H1 (cell line): Measurements from ENCODE around the gene MMAB. TPM values are rescaled to one million over a fixed set of nuclear protein-coding genes. Genes with fewer than 3 reads are reported as not detected.

Experiments used
- CTCF ChIA-PET: fragments of 300-600 bp; sonication (Branson Sonifier 250); formaldehyde crosslinking; loops from one replicate; lab custom pipeline; 2021; ENCODE audit not compliant: partially characterized antibody; lab: Charles Lee
- POLR2A ChIA-PET: fragments of 300-600 bp; sonication (Branson Sonifier 250); formaldehyde crosslinking; loops from one replicate; lab custom pipeline; 2021; ENCODE audit warnings: inconsistent platforms; ENCODE audit not compliant: partially characterized antibody; lab: Charles Lee
- DNase-seq, 2 experiments: peaks; one replicate each; pipeline versions ENCODE4 v3.0.0 to v3.0.0-alpha.2; 2010 to 2022; ENCODE audit warnings: low spot score in 2 of 2, low read depth in 1 of 2, mixed read lengths in 1 of 2
- FAIRE-seq: peaks from 2 replicates; lab custom pipeline; 2011; peaks lifted over from hg19 to GRCh38; lab: Jason Lieb, UNC
- H2AFZ ChIP-seq: 2 replicates; pipeline ENCODE4 v1.8.1; 2012; ENCODE audit warnings: low read length, inconsistent platforms
- H2AK5ac ChIP-seq: 2 replicates; pipeline ENCODE4 v1.6.1; 2013; ENCODE audit warnings: low read depth, low read length
- H2BK120ac ChIP-seq: replicated peaks from 2 replicates; pipeline ENCODE3; 2013; ENCODE audit warnings: low read depth, low read length, inconsistent platforms
- H2BK12ac ChIP-seq: 2 replicates; pipeline ENCODE4 v1.6.1; 2013; ENCODE audit warnings: low read depth, low read length
- H2BK15ac ChIP-seq: 2 replicates; pipeline ENCODE4 v1.6.1; 2013; ENCODE audit warnings: low read length
- H2BK20ac ChIP-seq: 2 replicates; pipeline ENCODE4 v1.6.1; 2013; ENCODE audit warnings: low read length
- H2BK5ac ChIP-seq: 2 replicates; pipeline ENCODE4 v1.6.1; 2013; ENCODE audit warnings: low read depth, low read length
- H3K14ac ChIP-seq: 2 replicates; pipeline ENCODE4 v1.6.1; 2013; ENCODE audit warnings: inconsistent platforms; ENCODE audit not compliant: insufficient read length
- H3K18ac ChIP-seq: 2 replicates; pipeline ENCODE4 v1.6.1; 2013; ENCODE audit warnings: low read length; ENCODE audit errors: extremely low read depth
- H3K23ac ChIP-seq: 2 replicates; pipeline ENCODE4 v1.6.1; 2013; ENCODE audit warnings: inconsistent platforms; ENCODE audit not compliant: insufficient read length
- H3K23me2 ChIP-seq: 2 replicates; pipeline ENCODE4 v1.6.1; 2013; ENCODE audit warnings: low read depth, low read length
- H3K27ac ChIP-seq: 2 replicates; pipeline ENCODE4 v1.6.1; 2011; ENCODE audit warnings: low read depth, low read length, inconsistent platforms
- H3K27me3 ChIP-seq, 4 experiments: replicated peaks in 1 of 4; 1 replicate in 1 of 4; 2 replicates in 3 of 4; pipeline versions ENCODE4 v1.6.1 to v1.8.1; 2011 to 2013; ENCODE audit warnings: low read length in 3 of 4, mild to moderate bottlenecking in 3 of 4, inconsistent platforms in 2 of 4, mixed read lengths in 2 of 4, moderate library complexity in 1 of 4; ENCODE audit not compliant: control insufficient read depth in 3 of 4, insufficient read depth in 3 of 4; ENCODE audit errors: extremely low read depth in 1 of 4
- H3K36me3 ChIP-seq, 4 experiments: 2 replicates each; pipeline versions ENCODE4 v1.6.1 to v1.8.1; 2011 to 2013; ENCODE audit warnings: mild to moderate bottlenecking in 4 of 4, low read length in 3 of 4, moderate library complexity in 2 of 4, control low read depth in 1 of 4, inconsistent platforms in 1 of 4; ENCODE audit not compliant: insufficient read depth in 4 of 4, control insufficient read depth in 2 of 4
- H3K4ac ChIP-seq: replicated peaks from 2 replicates; pipeline ENCODE3; 2013; ENCODE audit warnings: low read length, low read depth, mixed read lengths, inconsistent platforms; ENCODE audit not compliant: insufficient read length
- H3K4me1 ChIP-seq, 4 experiments: replicated peaks in 1 of 4; 1 replicate in 1 of 4; 2 replicates in 3 of 4; pipeline versions ENCODE4 v1.6.1 to v1.8.1; 2011 to 2013; ENCODE audit warnings: low read length in 3 of 4, inconsistent platforms in 2 of 4, mixed read lengths in 1 of 4; ENCODE audit not compliant: insufficient read depth in 4 of 4, control insufficient read depth in 3 of 4
- H3K4me2 ChIP-seq, 2 experiments: 2 replicates each; pipeline versions ENCODE4 v1.6.1 to v1.8.1; 2011 to 2013; ENCODE audit warnings: low read depth in 2 of 2, low read length in 2 of 2, control low read depth in 1 of 2, inconsistent platforms in 1 of 2, mild to moderate bottlenecking in 1 of 2; ENCODE audit not compliant: insufficient read depth in 1 of 2
- H3K4me3 ChIP-seq, 4 experiments: fragments of 200-600, 300-600 bp in 1 of 4; sonication (generic), shearing (Covaris generic), sonication (Bioruptor Twin) in 1 of 4; 2 replicates each; pipeline versions ENCODE4 v1.5.1 to v1.8.1; 2011 to 2016; ENCODE audit warnings: low read length in 4 of 4, low read depth in 3 of 4, control low read depth in 2 of 4, inconsistent platforms in 2 of 4, mild to moderate bottlenecking in 2 of 4, mixed read lengths in 1 of 4, moderate library complexity in 1 of 4; ENCODE audit not compliant: insufficient read depth in 2 of 4; ENCODE audit errors: extremely low read depth in 1 of 4
- H3K56ac ChIP-seq: replicated peaks from 2 replicates; pipeline ENCODE3; 2013; ENCODE audit warnings: low read depth, mild to moderate bottlenecking, mixed read lengths, low read length, inconsistent platforms; ENCODE audit not compliant: insufficient read length
- H3K79me1 ChIP-seq: 2 replicates; pipeline ENCODE4 v1.6.1; 2013; ENCODE audit warnings: low read depth, low read length, control low read depth
- H3K79me2 ChIP-seq, 2 experiments: 2 replicates each; pipeline versions ENCODE4 v1.6.1 to v1.8.1; 2012 to 2013; ENCODE audit warnings: low read length in 2 of 2, mild to moderate bottlenecking in 2 of 2, inconsistent platforms in 1 of 2; ENCODE audit not compliant: insufficient read depth in 2 of 2, control insufficient read depth in 1 of 2
- H3K9ac ChIP-seq, 4 experiments: replicated peaks in 1 of 4; 1 replicate in 1 of 4; 2 replicates in 3 of 4; pipeline versions ENCODE4 v1.6.1 to v1.8.1; 2011 to 2013; ENCODE audit warnings: low read depth in 3 of 4, low read length in 3 of 4, control low read depth in 2 of 4, mild to moderate bottlenecking in 2 of 4, moderate library complexity in 2 of 4, inconsistent platforms in 1 of 4; ENCODE audit errors: extremely low read depth in 1 of 4
- H3K9me3 ChIP-seq, 2 experiments: 2 replicates each; pipeline versions ENCODE4 v1.6.1 to v1.8.1; 2012 to 2013; ENCODE audit warnings: mild to moderate bottlenecking in 2 of 2, moderate library complexity in 2 of 2, control low read depth in 1 of 2, inconsistent platforms in 1 of 2, low read depth in 1 of 2, low read length in 1 of 2, mixed read lengths in 1 of 2; ENCODE audit not compliant: insufficient read depth in 2 of 2
- H4K20me1 ChIP-seq, 2 experiments: replicated peaks in 1 of 2; 2 replicates each; pipeline versions ENCODE3 to v1.8.1; 2011 to 2013; ENCODE audit warnings: inconsistent platforms in 2 of 2, low read length in 2 of 2, mild to moderate bottlenecking in 1 of 2; ENCODE audit not compliant: insufficient read depth in 2 of 2, control insufficient read depth in 1 of 2
- H4K5ac ChIP-seq: 2 replicates; pipeline ENCODE4 v1.6.1; 2013; ENCODE audit warnings: low read length, low read depth, mixed read lengths, inconsistent platforms; ENCODE audit not compliant: insufficient read length
- H4K8ac ChIP-seq: 2 replicates; pipeline ENCODE4 v1.8.0; 2013; ENCODE audit warnings: mild to moderate bottlenecking, moderate library complexity, low read length, inconsistent platforms; ENCODE audit not compliant: insufficient read depth; ENCODE audit errors: extremely low read depth
- H4K91ac ChIP-seq: replicated peaks from 2 replicates; pipeline ENCODE3; 2013; ENCODE audit warnings: low read length, mixed read lengths, inconsistent platforms; ENCODE audit not compliant: insufficient read length
- NANOG ChIP-seq: IDR thresholded peaks from 2 replicates; pipeline ENCODE4 v1.6.1; 2011; ENCODE audit warnings: low read length, low read depth, mild to moderate bottlenecking, inconsistent platforms; ENCODE audit not compliant: insufficient read depth, poor library complexity, severe bottlenecking
- RBBP5 ChIP-seq: IDR thresholded peaks from 2 replicates; pipeline ENCODE4 v1.7.1; 2012; ENCODE audit warnings: low read depth, mild to moderate bottlenecking, inconsistent platforms, low read length, moderate library complexity, borderline replicate concordance
- SP2 ChIP-seq: IDR thresholded peaks from 2 replicates; pipeline ENCODE4 v1.6.1; 2012; ENCODE audit warnings: mild to moderate bottlenecking, low read length, inconsistent platforms
- TCF12 ChIP-seq: IDR thresholded peaks from 2 replicates; pipeline ENCODE4 v1.6.1; 2011; ENCODE audit warnings: low read depth, mild to moderate bottlenecking, low read length
- TEAD4 ChIP-seq: IDR thresholded peaks from 2 replicates; pipeline ENCODE4 v1.6.1; 2012; ENCODE audit warnings: low read depth, low read length, inconsistent platforms, mixed read lengths
- WGBS, 2 experiments: shearing (Covaris generic) in 1 of 2; methylation state at CpG; one replicate each; pipeline versions ENCODE4 v1.1.6 to v1.1.7; 2013 to 2015; ENCODE audit warnings: low lambda C conversion rate in 2 of 2, mixed read lengths in 2 of 2, inconsistent platforms in 1 of 2, low coverage in 1 of 2, missing lambda C conversion rate in 1 of 2; ENCODE audit not compliant: insufficient replicate concordance in 2 of 2, insufficient coverage in 1 of 2, insufficient read length in 1 of 2; ENCODE audit errors: extremely low coverage in 1 of 2, missing lambda C conversion rate in 1 of 2; 5-methylcytosine and 5-hydroxymethylcytosine counted together
- polyA plus RNA-seq, 7 experiments: library from polyadenylated mRNA; depleted of rRNA in 3 of 7; stranded (reverse) in 5 of 7; unstranded in 2 of 7; fragments of >200 nt in 5 of 7; fragments of 200-250 nt in 2 of 7; gene quantifications; 1 replicate in 5 of 7; 2 replicates in 1 of 7; 4 replicates in 1 of 7; pipeline versions ENCODE4 v1.2.1 to v1.2.3, GENCODE V29; 2011 to 2013; ENCODE audit warnings: missing spikeins in 2 of 7, mixed read lengths in 2 of 7
- total RNA-seq: library from RNA; stranded (reverse); fragmentation: NEBNext Ultra II Directional; extraction: Animal tissue kit (Norgen Biotek cat#: 25700); gene quantifications from 2 replicates; pipeline ENCODE4 v1.2.1, GENCODE V29; 2021

MMAB gene
- total and polyA plus RNA-seq, 2 of the 8 experiments (the other 6 are each of a cell fraction or from before 2014, with no cell fraction given): 12.9 to 18.5 TPM

DNA sequence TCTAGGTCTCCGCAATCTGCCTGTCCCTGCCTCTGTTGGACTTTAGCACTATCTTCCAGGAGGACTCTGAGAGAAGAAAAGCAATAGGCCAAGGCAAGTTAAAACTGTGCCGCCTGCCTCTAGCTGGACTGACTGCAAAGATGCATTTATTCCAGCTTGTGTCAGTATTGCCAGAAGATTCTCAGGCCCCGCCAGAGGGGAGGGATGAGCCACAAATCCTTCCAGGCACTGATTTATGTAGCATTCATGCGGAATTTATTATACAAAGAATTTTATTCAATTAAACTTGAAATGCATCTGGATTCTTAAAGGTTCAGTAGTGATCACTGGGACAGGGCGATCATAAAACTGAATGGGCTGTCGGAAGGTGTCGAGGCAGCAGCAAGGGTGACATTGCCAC is 19.8 kb downstream of the MMAB start:
- no peak overlapping the region for H3K23ac ChIP-seq
- H3K36me3 ChIP-seq: no peaks in the 10 kb centered on the region; a peak in 1 of 8 replicates
- H2AK5ac ChIP-seq: no peak overlapping the region
- H2BK12ac ChIP-seq: no peak overlapping the region
- TF ChIP-seq NANOG (no peak), SP2 (no peak), RBBP5 (no peak), TEAD4 (no peak), TCF12 (no peak)
- no peak overlapping the region for H3K4me3 ChIP-seq
- H3K27ac ChIP-seq: no peak overlapping the region
- H3K27me3 ChIP-seq: no peaks in the 10 kb centered on the region; a peak in 3 of 7 replicates
- peaks cover 0 to 4% (median 0%) of the 10 kb centered on the region in 4 experiments; a peak in 2 of 7 replicates for H3K4me1 ChIP-seq
- POLR2A ChIA-PET: interaction anchor here (1.1 to 2.9 kb wide), 5 partner anchors 10 to 30 kb away, joined by 3 to 13 read pairs (median 3); partner anchors contain the start of genes MMAB and MVK
- WGBS, 2 experiments: 91% methylated on average over 7 of the region's 7 CpGs; no CpG with 5 or more reads in 1 of the 2 experiments
- H3K4ac ChIP-seq: no peak overlapping the region
- no peak overlapping the region for H2AFZ ChIP-seq
- H3K23me2 ChIP-seq: no peaks in the 10 kb centered on the region
- H3K14ac ChIP-seq: no peak overlapping the region
- H4K5ac ChIP-seq: no peak overlapping the region
- FAIRE-seq (no peak), DNase-seq (no peak)
- no peak overlapping the region for H3K18ac ChIP-seq
- peaks cover 0 to 2% of the 10 kb centered on the region in 2 experiments for H4K20me1 ChIP-seq
- no peak overlapping the region for H4K8ac ChIP-seq
- no peak overlapping the region for H2BK5ac ChIP-seq
- no peaks in the 10 kb centered on the region for H3K79me1 ChIP-seq
- no peak overlapping the region for H3K9ac ChIP-seq
- no peak overlapping the region for H4K91ac ChIP-seq
- no peak overlapping the region for H3K56ac ChIP-seq
- no peaks in the 10 kb centered on the region for H3K9me3 ChIP-seq
- CTCF ChIA-PET: interaction anchor here (1.0 to 4.9 kb wide), 4 partner anchors 15 to 36 kb away, joined by 3 to 25 read pairs (median 3); no protein-coding TSS in a partner anchor
- H3K4me2 ChIP-seq: no peak overlapping the region
- no peak overlapping the region for H2BK20ac ChIP-seq
- no peak overlapping the region for H2BK15ac ChIP-seq
- H3K79me2 ChIP-seq: no peaks in the 10 kb centered on the region
- H2BK120ac ChIP-seq: no peak overlapping the region
